Small intestine (tissue), 7 donors: ENCODE data around the gene IL16. TPM values are rescaled to one million over a fixed set of nuclear protein-coding genes. Genes with fewer than 3 reads are reported as not detected.

Experiments
- DNase-seq, 2 donors: peaks; one replicate each; pipeline versions ENCODE4 v3.0.0 to v3.0.0-alpha.2; 2013
- FAIRE-seq: peaks from 2 replicates; lab custom pipeline; 2012; peaks lifted over from hg19 to GRCh38; lab: Jason Lieb, UNC
- H3K27ac ChIP-seq, 3 donors: one replicate each; pipeline ENCODE4 v1.5.1; 2013; ENCODE audit warnings: low read length in 2 of 3, mild to moderate bottlenecking in 2 of 3, control low read depth in 1 of 3, inconsistent platforms in 1 of 3, low read depth in 1 of 3, moderate library complexity in 1 of 3
- H3K27me3 ChIP-seq, 3 donors: one replicate each; pipeline ENCODE4 v1.6.1; 2013; ENCODE audit warnings: low read length in 3 of 3, inconsistent platforms in 1 of 3; ENCODE audit not compliant: control insufficient read depth in 3 of 3, insufficient read depth in 3 of 3
- H3K36me3 ChIP-seq, 3 donors: one replicate each; pipeline ENCODE4 v1.6.1; 2013; ENCODE audit warnings: low read length in 3 of 3, inconsistent platforms in 1 of 3, low read depth in 1 of 3, mild to moderate bottlenecking in 1 of 3, moderate library complexity in 1 of 3; ENCODE audit not compliant: control insufficient read depth in 3 of 3, insufficient read depth in 2 of 3
- H3K4me1 ChIP-seq, 3 donors: one replicate each; pipeline ENCODE4 v1.6.1; 2013; ENCODE audit warnings: low read length in 2 of 3, inconsistent platforms in 1 of 3, low read depth in 1 of 3, mild to moderate bottlenecking in 1 of 3, moderate library complexity in 1 of 3; ENCODE audit not compliant: control insufficient read depth in 3 of 3, insufficient read depth in 2 of 3
- H3K4me3 ChIP-seq, 3 donors: one replicate each; pipeline ENCODE4 v1.5.1; 2013; ENCODE audit warnings: low read length in 3 of 3, control low read depth in 1 of 3, inconsistent platforms in 1 of 3, low read depth in 1 of 3, mild to moderate bottlenecking in 1 of 3, moderate library complexity in 1 of 3
- H3K9me3 ChIP-seq, 2 donors: one replicate each; pipeline ENCODE4 v1.6.1; 2013; ENCODE audit warnings: low read depth in 1 of 2, low read length in 1 of 2; ENCODE audit not compliant: control insufficient read depth in 2 of 2, insufficient read depth in 1 of 2
- WGBS, 3 donors: extraction: QIAGEN DNeasy Blood & Tissue Kit; methylation state at CpG; one replicate each; pipeline ENCODE4 v1.1.7; 2013; 5-methylcytosine and 5-hydroxymethylcytosine counted together
- polyA plus RNA-seq, 4 donors: library from polyadenylated mRNA; stranded (reverse) in 3 of 4; unstranded in 1 of 4; fragments of 200-250 nt in 3 of 4; fragments of 120-200 nt in 1 of 4; gene quantifications; one replicate each; pipeline versions ENCODE4 v1.2.1 to v1.2.3, GENCODE V29; 2013
- donor health status: healthy with polysubstance abuse.
- donor health status: control.
- donor health status: control.
- donor health status: Bipolar disorder and iron deficiency.
- donor health status: healthy.

The IL16 gene
- polyA plus RNA-seq, 4 donors = 1.8 to 9.7 (median 7.9) TPM

GRCh38 chr15:81244306-81244705, 47.6 kb downstream of the IL16 start:
- Histone ChIP-seq H3K27ac (no peak overlapping the region), H3K4me3 (no peak overlapping the region), H3K9me3 (no peaks in the 10 kb centered on the region), H3K36me3 (no peaks in the 10 kb centered on the region), H3K4me1 (no peaks in the 10 kb centered on the region), H3K27me3 (no peaks in the 10 kb centered on the region)
- DNase-seq (no peak), FAIRE-seq (peak; percentile 26)
- 56 to 75% (median 75%) methylated on average over 1 of the region's 1 CpG for WGBS, 3 donors

GRCh38 chr15:81253846-81254245, 57.2 kb downstream of the IL16 start:
- Histone ChIP-seq H3K36me3 (no peaks in the 10 kb centered on the region), H3K4me3 (no peak overlapping the region), H3K27me3 (peaks cover 0 to 4% (median 0%) of the 10 kb centered on the region in 3 donors), H3K9me3 (no peaks in the 10 kb centered on the region), H3K27ac (no peak overlapping the region), H3K4me1 (no peaks in the 10 kb centered on the region)
- DNase-seq (no peak), FAIRE-seq (no peak)
- 76 to 87% (median 78%) methylated on average over 2 of the region's 2 CpGs for WGBS, 3 donors

GRCh38 chr15:81254277-81254915, 57.7 kb downstream of the IL16 start:
- peaks cover 0 to 4% (median 0%) of the 10 kb centered on the region in 3 donors for H3K27me3 ChIP-seq
- no peaks in the 10 kb centered on the region for H3K9me3 ChIP-seq
- no peak overlapping the region for H3K27ac ChIP-seq
- H3K4me1 ChIP-seq = no peaks in the 10 kb centered on the region
- H3K4me3 ChIP-seq = no peak overlapping the region
- no peaks in the 10 kb centered on the region for H3K36me3 ChIP-seq
- 41 to 51% (median 43%) methylated on average over 5 of the region's 5 CpGs for WGBS, 3 donors
- FAIRE-seq (no peak), DNase-seq (no peak)

- no peak for FAIRE-seq
- no peaks in the 10 kb centered on the region for H3K4me1 ChIP-seq
- DNase-seq = no peak
- H3K27me3 ChIP-seq = peaks cover 0 to 6% (median 0%) of the 10 kb centered on the region in 3 donors
- H3K4me3 ChIP-seq = no peak overlapping the region
- no peak overlapping the region for H3K27ac ChIP-seq
- H3K36me3 ChIP-seq = no peaks in the 10 kb centered on the region
- WGBS, 3 donors = 71 to 86% (median 78%) methylated on average over 3 of the region's 3 CpGs
- no peaks in the 10 kb centered on the region for H3K9me3 ChIP-seq
Measured at GRCh38 chr15:81254916-81255290, 58.2 kb downstream of the IL16 start.

GRCh38 chr15:81255315-81255957, 58.8 kb downstream of the IL16 start:
- no peaks in the 10 kb centered on the region for H3K9me3 ChIP-seq
- 63 to 77% (median 67%) methylated on average over 5 of the region's 5 CpGs for WGBS, 3 donors
- no peak overlapping the region for H3K4me3 ChIP-seq
- no peak for FAIRE-seq
- DNase-seq = no peak
- H3K27ac ChIP-seq = no peak overlapping the region
- no peaks in the 10 kb centered on the region for H3K36me3 ChIP-seq
- peaks cover 0 to 7% (median 0%) of the 10 kb centered on the region in 3 donors for H3K27me3 ChIP-seq
- H3K4me1 ChIP-seq = no peaks in the 10 kb centered on the region

GRCh38 chr15:81255958-81256320, 59.3 kb downstream of the IL16 start:
- Histone ChIP-seq H3K9me3 (no peaks in the 10 kb centered on the region), H3K4me1 (no peaks in the 10 kb centered on the region), H3K27ac (no peak overlapping the region), H3K4me3 (no peak overlapping the region), H3K36me3 (no peaks in the 10 kb centered on the region), H3K27me3 (peaks cover 0 to 7% (median 0%) of the 10 kb centered on the region in 3 donors)
- FAIRE-seq (no peak), DNase-seq (no peak)

- DNase-seq (no peak), FAIRE-seq (no peak)
- no peaks in the 10 kb centered on the region for H3K9me3 ChIP-seq
- H3K27me3 ChIP-seq = peaks cover 0 to 10% (median 0%) of the 10 kb centered on the region in 3 donors
- 45 to 53% (median 51%) methylated on average over 1 of the region's 1 CpG for WGBS, 3 donors
- H3K27ac ChIP-seq = no peak overlapping the region
- no peaks in the 10 kb centered on the region for H3K36me3 ChIP-seq
- no peaks in the 10 kb centered on the region for H3K4me1 ChIP-seq
- no peak overlapping the region for H3K4me3 ChIP-seq
Measured at GRCh38 chr15:81256916-81257315, 60.2 kb downstream of the IL16 start.

GRCh38 chr15:81257435-81257834, 60.8 kb downstream of the IL16 start:
- H3K36me3 ChIP-seq = no peaks in the 10 kb centered on the region
- H3K9me3 ChIP-seq = no peaks in the 10 kb centered on the region
- 48 to 61% (median 51%) methylated on average over 2 of the region's 2 CpGs for WGBS, 3 donors
- H3K27ac ChIP-seq = no peak overlapping the region
- no peak overlapping the region for H3K4me3 ChIP-seq
- peaks cover 0 to 10% (median 0%) of the 10 kb centered on the region in 3 donors for H3K27me3 ChIP-seq
- no peak for FAIRE-seq
- H3K4me1 ChIP-seq = no peaks in the 10 kb centered on the region
- no peak for DNase-seq
